HepG2 (cell line): Measurements from ENCODE around the gene ADPRHL1. TPM values are rescaled to one million over a fixed set of nuclear protein-coding genes. Genes with fewer than 3 reads are reported as not detected.

Experiments used
- ATAC-seq: fragments of 200-7000 bp; cut with Tn5 transposase; 3 replicates; pipeline ENCODE4 v1.9.1; 2020; ENCODE audit warnings: mild to moderate bottlenecking, moderate library complexity
- BruUV-seq: library from RNA; stranded (reverse); fragments of 400-500 nt; replicated peaks from 2 replicates; lab custom pipeline; 2021; lab: Mats Ljungman, UMichigan
- CTCF ChIA-PET: fragments of 300-600 bp; formaldehyde crosslinking; extraction: SDS; loops from one replicate; lab custom pipeline; 2021; ENCODE audit warnings: low total read pairs, inconsistent platforms, low intra/inter-chr PET ratio; lab: Yijun Ruan, JAX
- POLR2A ChIA-PET: fragments of 350-600 bp; sonication (Branson Sonifier 250); formaldehyde crosslinking; loops from one replicate; lab custom pipeline; 2020; ENCODE audit warnings: antibody characterized with exemption, inconsistent platforms; lab: Yijun Ruan, JAX
- DNase-seq: peaks from one replicate; pipeline ENCODE4 v3.0.0-alpha.2; 2015; ENCODE audit warnings: low spot score
- FAIRE-seq: peaks from 3 replicates; lab custom pipeline; 2011; peaks lifted over from hg19 to GRCh38; lab: Jason Lieb, UNC
- H2AFZ ChIP-seq: one replicate; pipeline ENCODE4 v1.6.1; 2011; ENCODE audit warnings: low read length, inconsistent platforms
- H3K27ac ChIP-seq: fragments of 300-600 bp; 3 replicates; pipeline ENCODE4 v1.8.0; 2011; ENCODE audit warnings: mixed run types, mild to moderate bottlenecking, mixed read lengths, low read length, inconsistent platforms; ENCODE audit not compliant: insufficient read depth; ENCODE audit errors: extremely low read length
- H3K27me3 ChIP-seq, 2 experiments: fragments of 200-600 bp in 1 of 2; 2 replicates in 1 of 2; 3 replicates in 1 of 2; pipeline versions ENCODE4 v1.6.0 to v1.8.0; 2011; ENCODE audit warnings: low read length in 2 of 2, mild to moderate bottlenecking in 2 of 2, moderate library complexity in 2 of 2, inconsistent platforms in 1 of 2; ENCODE audit not compliant: insufficient read depth in 2 of 2, control insufficient read depth in 1 of 2
- H3K36me3 ChIP-seq, 2 experiments: fragments of 200-600 bp in 1 of 2; replicated peaks in 1 of 2; 2 replicates in 1 of 2; 3 replicates in 1 of 2; pipeline versions ENCODE4 v1.5.1 to v1.8.0; 2011; ENCODE audit warnings: low read length in 2 of 2, inconsistent platforms in 1 of 2; ENCODE audit not compliant: insufficient read depth in 2 of 2, control insufficient read depth in 1 of 2
- H3K4me1 ChIP-seq: 2 replicates; pipeline ENCODE4 v1.5.1; 2012; ENCODE audit warnings: low read length, inconsistent platforms; ENCODE audit not compliant: insufficient read depth
- H3K4me2 ChIP-seq: 2 replicates; pipeline ENCODE4 v1.6.0; 2011; ENCODE audit warnings: low read depth, low read length, inconsistent platforms
- H3K4me3 ChIP-seq, 3 experiments: fragments of 200-600 bp in 1 of 3; sonication (generic), shearing (Covaris generic) in 1 of 3; replicated peaks in 1 of 3; 2 replicates each; pipeline ENCODE4 v1.5.1; 2011 to 2016; ENCODE audit warnings: low read length in 3 of 3, inconsistent platforms in 2 of 3, low read depth in 2 of 3, mild to moderate bottlenecking in 2 of 3, control low read depth in 1 of 3, mixed read lengths in 1 of 3; ENCODE audit not compliant: insufficient read depth in 1 of 3
- H3K79me2 ChIP-seq: one replicate; pipeline ENCODE4 v1.6.1; 2011; ENCODE audit warnings: low read length, inconsistent platforms; ENCODE audit not compliant: insufficient read depth
- H3K9ac ChIP-seq: 2 replicates; pipeline ENCODE4 v1.6.0; 2011; ENCODE audit warnings: mild to moderate bottlenecking, low read depth, low read length, inconsistent platforms; ENCODE audit not compliant: insufficient read depth
- H3K9me3 ChIP-seq: 2 replicates; pipeline ENCODE4 v1.5.1; 2012; ENCODE audit warnings: mild to moderate bottlenecking, low read length
- H4K20me1 ChIP-seq: 2 replicates; pipeline ENCODE4 v1.6.0; 2011; ENCODE audit warnings: inconsistent platforms, mild to moderate bottlenecking, low read length, moderate library complexity; ENCODE audit not compliant: insufficient read depth
- CREB1 ChIP-seq, 2 experiments: fragments of 450-650 bp in 1 of 2; IDR thresholded peaks; 2 replicates each; pipeline ENCODE4 v1.6.1; 2016 to 2017; ENCODE audit warnings: control low read depth in 1 of 2, mild to moderate bottlenecking in 1 of 2, missing compliant biosample characterization in 1 of 2, missing genetic modification characterization in 1 of 2
- FOXC1 ChIP-seq: sonication (generic); formaldehyde crosslinking; IDR thresholded peaks from 2 replicates; pipeline ENCODE4 v1.8.0; 2022; ENCODE audit warnings: mild to moderate bottlenecking, missing genetic modification reagents, borderline replicate concordance
- NFIB ChIP-seq: sonication (generic); formaldehyde crosslinking; IDR thresholded peaks from 2 replicates; pipeline ENCODE4 v1.9.0; 2021; ENCODE audit warnings: missing genetic modification reagents, mild to moderate bottlenecking, borderline replicate concordance
- ZFY ChIP-seq: sonication (generic); formaldehyde crosslinking; IDR thresholded peaks from 2 replicates; pipeline ENCODE4 v1.4.0; 2020; ENCODE audit warnings: missing genetic modification reagents
- WGBS: methylation state at CpG from one replicate; pipeline ENCODE4 v1.1.6; 2017; ENCODE audit warnings: low lambda C conversion rate; 5-methylcytosine and 5-hydroxymethylcytosine counted together
- in situ Hi-C: cut with HindIII; loops from 2 replicates; pipeline ENCODE4 v1.10.0; 2017; ENCODE audit warnings: low pct_unique_long_range_greater_than_20kb; ENCODE audit not compliant: extremely low pct_ligation_motif_present
- intact Hi-C: fragments of 100-400 bp; cut with micrococcal nuclease; formaldehyde crosslinking; loops from one replicate; pipeline ENCODE4 v1.10.0; 2022; ENCODE audit not compliant: unreplicated experiment
- polyA plus RNA-seq, 8 experiments: library from polyadenylated mRNA; depleted of rRNA in 3 of 8; stranded (reverse) in 7 of 8; unstranded in 1 of 8; fragments of >200 nt; fragmentation: Illumina TruSeq in 4 of 8; extraction: Trizol in 4 of 8; gene quantifications; 2 replicates each; pipeline versions ENCODE4 v1.2.1 to v1.2.3, GENCODE V29; 2011 to 2016; ENCODE audit warnings: low read depth in 4 of 8, missing spikeins in 1 of 8, mixed read lengths in 1 of 8; ENCODE audit not compliant: insufficient read depth in 1 of 8
- total RNA-seq, 5 experiments: library from RNA; depleted of rRNA; stranded (reverse); fragments of >200 nt; fragmentation: Illumina TruSeq; extraction: Trizol; gene quantifications; 2 replicates each; pipeline ENCODE4 v1.2.3, GENCODE V29; 2016; ENCODE audit warnings: low read depth in 1 of 5
- TF ChIP-seq, protein P1 (sequence below): sonication (generic); formaldehyde crosslinking; IDR thresholded peaks from 2 replicates; pipeline ENCODE4 v1.4.0; 2020; ENCODE audit warnings: missing genetic modification reagents
- TF ChIP-seq, protein P2 (sequence below): sonication (generic); formaldehyde crosslinking; IDR thresholded peaks from 2 replicates; pipeline ENCODE4 v1.4.0; 2020; ENCODE audit warnings: missing genetic modification reagents
- TF ChIP-seq, protein P3 (sequence below): sonication (generic); formaldehyde crosslinking; IDR thresholded peaks from 2 replicates; pipeline ENCODE4 v1.5.0; 2020; ENCODE audit warnings: missing genetic modification reagents

The ADPRHL1 gene
- total and polyA plus RNA-seq, 2 of the 13 experiments (the other 11 are each of a cell fraction or from before 2014, with no cell fraction given): 0.34 to 0.40 TPM

DNA sequence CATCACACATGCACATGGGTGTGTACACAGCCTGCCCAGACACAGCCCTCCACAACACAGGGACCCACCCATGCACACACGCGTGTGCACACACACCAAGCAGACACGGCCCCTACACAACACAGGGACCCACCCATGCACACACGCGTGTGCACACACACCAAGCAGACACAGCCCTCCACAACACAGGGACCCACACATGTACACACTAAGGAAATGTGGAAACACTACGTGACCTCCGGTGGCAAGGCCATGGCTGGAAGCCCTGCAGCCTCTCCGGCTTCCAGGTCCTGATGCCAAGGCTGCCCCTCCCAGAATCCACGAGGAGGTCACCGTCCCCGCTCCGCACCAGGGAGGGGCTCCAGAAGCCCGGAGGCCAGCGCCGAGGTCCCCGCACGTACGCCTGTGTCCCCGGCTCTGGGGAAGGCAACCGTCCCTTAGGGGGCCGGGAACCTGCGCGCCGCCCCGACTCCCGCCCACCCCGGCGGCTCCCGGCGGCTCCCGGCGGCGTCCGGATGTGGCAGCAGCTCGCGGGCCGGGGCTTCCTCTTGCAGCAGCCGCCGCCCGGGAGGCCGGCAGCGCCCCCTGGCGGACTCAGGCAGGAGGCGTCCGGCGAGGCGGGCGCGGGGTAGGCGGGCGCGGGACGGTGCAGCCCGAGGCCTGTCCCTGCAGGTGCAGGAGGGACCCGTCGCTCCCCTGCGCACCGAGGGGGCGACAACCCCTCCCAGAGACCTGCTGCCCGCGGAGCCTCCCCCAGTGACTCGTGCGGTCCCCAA lies 59.5 kb downstream of the ADPRHL1 start (continued):
- no peak for TF ChIP-seq NFIB (CRISPR knock-in tag)
- TF ChIP-seq ZFY (CRISPR knock-in tag): peak; percentile 75
- TF ChIP-seq, protein P1, sequence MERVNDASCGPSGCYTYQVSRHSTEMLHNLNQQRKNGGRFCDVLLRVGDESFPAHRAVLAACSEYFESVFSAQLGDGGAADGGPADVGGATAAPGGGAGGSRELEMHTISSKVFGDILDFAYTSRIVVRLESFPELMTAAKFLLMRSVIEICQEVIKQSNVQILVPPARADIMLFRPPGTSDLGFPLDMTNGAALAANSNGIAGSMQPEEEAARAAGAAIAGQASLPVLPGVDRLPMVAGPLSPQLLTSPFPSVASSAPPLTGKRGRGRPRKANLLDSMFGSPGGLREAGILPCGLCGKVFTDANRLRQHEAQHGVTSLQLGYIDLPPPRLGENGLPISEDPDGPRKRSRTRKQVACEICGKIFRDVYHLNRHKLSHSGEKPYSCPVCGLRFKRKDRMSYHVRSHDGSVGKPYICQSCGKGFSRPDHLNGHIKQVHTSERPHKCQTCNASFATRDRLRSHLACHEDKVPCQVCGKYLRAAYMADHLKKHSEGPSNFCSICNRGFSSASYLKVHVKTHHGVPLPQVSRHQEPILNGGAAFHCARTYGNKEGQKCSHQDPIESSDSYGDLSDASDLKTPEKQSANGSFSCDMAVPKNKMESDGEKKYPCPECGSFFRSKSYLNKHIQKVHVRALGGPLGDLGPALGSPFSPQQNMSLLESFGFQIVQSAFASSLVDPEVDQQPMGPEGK (CRISPR knock-in tag): peak; percentile 37; the same call in 1 of the 2 replicates

GRCh38 chr13:113393226-113393562 lies 60.1 kb downstream of the ADPRHL1 start:
- H2AFZ ChIP-seq: no peak overlapping the region
- no peak for FAIRE-seq
- ATAC-seq: no peak
- no peaks in the 10 kb centered on the region for H4K20me1 ChIP-seq
- peaks cover 46% of the 10 kb centered on the region for H3K4me1 ChIP-seq
- CTCF ChIA-PET: interaction anchor here (1.4 to 2.3 kb wide), 3 partner anchors 43 to 147 kb away, joined by 4 to 5 read pairs (median 4); no protein-coding TSS in a partner anchor
- peak overlapping the region; percentile 64 for H3K9ac ChIP-seq
- no peak for DNase-seq
- TF ChIP-seq, protein P2, sequence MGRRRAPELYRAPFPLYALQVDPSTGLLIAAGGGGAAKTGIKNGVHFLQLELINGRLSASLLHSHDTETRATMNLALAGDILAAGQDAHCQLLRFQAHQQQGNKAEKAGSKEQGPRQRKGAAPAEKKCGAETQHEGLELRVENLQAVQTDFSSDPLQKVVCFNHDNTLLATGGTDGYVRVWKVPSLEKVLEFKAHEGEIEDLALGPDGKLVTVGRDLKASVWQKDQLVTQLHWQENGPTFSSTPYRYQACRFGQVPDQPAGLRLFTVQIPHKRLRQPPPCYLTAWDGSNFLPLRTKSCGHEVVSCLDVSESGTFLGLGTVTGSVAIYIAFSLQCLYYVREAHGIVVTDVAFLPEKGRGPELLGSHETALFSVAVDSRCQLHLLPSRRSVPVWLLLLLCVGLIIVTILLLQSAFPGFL (CRISPR knock-in tag): no peak
- 0 out of 2 replicates have a peak, but pooled peaks have one; percentile 4 for TF ChIP-seq FOXC1 (CRISPR knock-in tag)
- peak; percentile 26; the same call in 1 of the 2 replicates for TF ChIP-seq CREB1 (IDR thresholded peaks at IDR 0.05)
- no peak for TF ChIP-seq CREB1 (CRISPR knock-in tag; IDR thresholded peaks at IDR 0.05)
- TF ChIP-seq, protein P3, sequence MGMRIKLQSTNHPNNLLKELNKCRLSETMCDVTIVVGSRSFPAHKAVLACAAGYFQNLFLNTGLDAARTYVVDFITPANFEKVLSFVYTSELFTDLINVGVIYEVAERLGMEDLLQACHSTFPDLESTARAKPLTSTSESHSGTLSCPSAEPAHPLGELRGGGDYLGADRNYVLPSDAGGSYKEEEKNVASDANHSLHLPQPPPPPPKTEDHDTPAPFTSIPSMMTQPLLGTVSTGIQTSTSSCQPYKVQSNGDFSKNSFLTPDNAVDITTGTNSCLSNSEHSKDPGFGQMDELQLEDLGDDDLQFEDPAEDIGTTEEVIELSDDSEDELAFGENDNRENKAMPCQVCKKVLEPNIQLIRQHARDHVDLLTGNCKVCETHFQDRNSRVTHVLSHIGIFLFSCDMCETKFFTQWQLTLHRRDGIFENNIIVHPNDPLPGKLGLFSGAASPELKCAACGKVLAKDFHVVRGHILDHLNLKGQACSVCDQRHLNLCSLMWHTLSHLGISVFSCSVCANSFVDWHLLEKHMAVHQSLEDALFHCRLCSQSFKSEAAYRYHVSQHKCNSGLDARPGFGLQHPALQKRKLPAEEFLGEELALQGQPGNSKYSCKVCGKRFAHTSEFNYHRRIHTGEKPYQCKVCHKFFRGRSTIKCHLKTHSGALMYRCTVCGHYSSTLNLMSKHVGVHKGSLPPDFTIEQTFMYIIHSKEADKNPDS (CRISPR knock-in tag): no peak
- H3K4me2 ChIP-seq: peak overlapping the region; percentile 99
- H3K79me2 ChIP-seq: no peaks in the 10 kb centered on the region
- in situ Hi-C loops: no loop called here
- POLR2A ChIA-PET: no interaction called here
- intact Hi-C loops: no loop called here
- H3K27me3 ChIP-seq: peaks cover 2 to 7% of the 10 kb centered on the region in 2 experiments; a peak in 2 of 5 replicates
- no peaks in the 10 kb centered on the region for H3K36me3 ChIP-seq
- BruUV-seq: no TSS peak
- peak overlapping the region; percentile 72 to 87 (median 84); a peak in 5 of 6 replicates for H3K4me3 ChIP-seq
- 70% methylated on average over 2 of the region's 13 CpGs for WGBS
- no peaks in the 10 kb centered on the region for H3K9me3 ChIP-seq
- no peak overlapping the region for H3K27ac ChIP-seq
